OCI-LY1 (cell line): ENCODE measurements around the gene REXO2.

ENCODE experiments used
- CTCF ChIP-seq: fragments of 200-600 bp; sonication (generic), shearing (Covaris generic); IDR thresholded peaks from 2 replicates; pipeline ENCODE4 v1.5.1; 2017; ENCODE audit warnings: mild to moderate bottlenecking, antibody characterized with exemption, low read length, moderate library complexity, mixed read lengths
- EZH2 ChIP-seq: fragments of 200-600 bp; sonication (generic), shearing (Covaris generic); IDR thresholded peaks from 2 replicates; pipeline ENCODE4 v1.8.0; 2017; ENCODE audit warnings: borderline replicate concordance, mixed run types, mild to moderate bottlenecking, antibody characterized with exemption, low read length, moderate library complexity, mixed read lengths

GRCh38 chr11:114440971-114441763 is 1.9 kb downstream of the REXO2 start:
- TF ChIP-seq CTCF: no peak
- TF ChIP-seq EZH2: no peak
